ENCODE measurements around the gene TEX29. TPM values are rescaled to one million over a fixed set of nuclear protein-coding genes. Genes with fewer than 3 reads are reported as not detected.

The TEX29 gene
- total and polyA plus RNA-seq, 2 donors (not counting 1 experiment from before 2014, with no cell fraction given): 0.66 to 0.86 TPM

DNA sequence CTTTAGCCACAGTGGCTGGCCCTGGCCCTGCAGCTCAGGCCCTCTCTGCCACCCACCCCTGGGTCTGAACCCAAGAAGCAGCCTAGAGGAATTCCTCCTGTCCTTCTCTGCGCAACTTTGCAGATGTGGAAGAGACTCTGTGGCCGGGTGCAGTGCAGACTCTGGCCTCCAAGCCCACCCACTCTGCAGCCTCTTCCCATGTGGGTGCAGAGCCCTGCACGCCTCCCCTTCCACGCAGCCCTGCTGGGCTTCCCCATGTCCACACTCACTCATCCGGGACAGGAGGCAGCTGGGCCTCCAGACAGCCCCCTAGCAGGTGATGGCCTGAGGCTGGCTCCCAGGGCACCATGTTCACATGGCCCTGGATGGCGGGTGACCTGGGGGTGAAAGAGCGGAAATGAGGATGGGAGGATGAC, 2.5 kb downstream of the TEX29 start:
- Histone ChIP-seq H3K4me2 (replicated peaks; ENCODE audit: low read depth, low read length, poor library complexity, severe bottlenecking) (no peak overlapping the region), H3K27me3 (replicated peaks in 1 of 4; ENCODE audit: control extremely low read depth in 1 of 4, control insufficient read depth in 3 of 4, insufficient read depth in 4 of 4, low read length in 3 of 4) (no peaks in the 10 kb centered on the region), H2AFZ (ENCODE audit: insufficient read depth, low read depth, low read length, poor library complexity, severe bottlenecking) (no peak overlapping the region), H3K4me1 (ENCODE audit: control insufficient read depth in 2 of 2, insufficient read depth in 2 of 2, low read length in 2 of 2) (no peaks in the 10 kb centered on the region), H3K27ac (ENCODE audit: low read length in 2 of 2) (no peak overlapping the region), H3K9ac (ENCODE audit: low read length) (no peak overlapping the region), H3K79me2 (ENCODE audit: control insufficient read depth, insufficient read depth, low read length) (no peaks in the 10 kb centered on the region), H3K36me3 (replicated peaks in 1 of 2; ENCODE audit: control extremely low read depth in 1 of 2, control insufficient read depth in 1 of 2, extremely low read depth in 1 of 2, insufficient read depth in 2 of 2, low read length in 1 of 2) (no peaks in the 10 kb centered on the region), H4K20me1 (ENCODE audit: control insufficient read depth, insufficient read depth, low read length, poor library complexity, severe bottlenecking) (no peaks in the 10 kb centered on the region), H3K9me3 (ENCODE audit: control extremely low read depth in 1 of 3, control insufficient read depth in 2 of 3, insufficient read depth in 1 of 3, low read length in 2 of 3) (no peaks in the 10 kb centered on the region), H3K4me3 (ENCODE audit: control extremely low read depth in 1 of 5, extremely low read depth in 1 of 5, insufficient read depth in 1 of 5, low read depth in 2 of 5, low read length in 4 of 5) (no peak overlapping the region)
- intact Hi-C loops (cut with micrococcal nuclease): no loop called here
- ChIA-PET CTCF (no interaction called here), POLR2A (no interaction called here)
- 90% methylated on average over 7 of the region's 7 CpGs for WGBS (ENCODE audit: insufficient coverage)
- no peaks in the 10 kb centered on the region for H3K4me1 Mint-ChIP-seq
- ATAC-seq (ENCODE audit: low read depth): no peak
- H3K27me3 Mint-ChIP-seq: no peaks in the 10 kb centered on the region
- H3K27ac Mint-ChIP-seq: no peak overlapping the region
- H3K9me3 Mint-ChIP-seq (ENCODE audit: insufficient read depth): no peaks in the 10 kb centered on the region
- TF ChIP-seq, protein P1, sequence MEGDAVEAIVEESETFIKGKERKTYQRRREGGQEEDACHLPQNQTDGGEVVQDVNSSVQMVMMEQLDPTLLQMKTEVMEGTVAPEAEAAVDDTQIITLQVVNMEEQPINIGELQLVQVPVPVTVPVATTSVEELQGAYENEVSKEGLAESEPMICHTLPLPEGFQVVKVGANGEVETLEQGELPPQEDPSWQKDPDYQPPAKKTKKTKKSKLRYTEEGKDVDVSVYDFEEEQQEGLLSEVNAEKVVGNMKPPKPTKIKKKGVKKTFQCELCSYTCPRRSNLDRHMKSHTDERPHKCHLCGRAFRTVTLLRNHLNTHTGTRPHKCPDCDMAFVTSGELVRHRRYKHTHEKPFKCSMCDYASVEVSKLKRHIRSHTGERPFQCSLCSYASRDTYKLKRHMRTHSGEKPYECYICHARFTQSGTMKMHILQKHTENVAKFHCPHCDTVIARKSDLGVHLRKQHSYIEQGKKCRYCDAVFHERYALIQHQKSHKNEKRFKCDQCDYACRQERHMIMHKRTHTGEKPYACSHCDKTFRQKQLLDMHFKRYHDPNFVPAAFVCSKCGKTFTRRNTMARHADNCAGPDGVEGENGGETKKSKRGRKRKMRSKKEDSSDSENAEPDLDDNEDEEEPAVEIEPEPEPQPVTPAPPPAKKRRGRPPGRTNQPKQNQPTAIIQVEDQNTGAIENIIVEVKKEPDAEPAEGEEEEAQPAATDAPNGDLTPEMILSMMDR (IDR thresholded peaks at IDR 0.05): no peak
- TF ChIP-seq EZH2 (IDR thresholded peaks at IDR 0.05; ENCODE audit: borderline replicate concordance, insufficient read depth, low read depth, low read length, poor library complexity, severe bottlenecking): no peak
- no peak overlapping the region for H3K4me3 Mint-ChIP-seq
- no peak for DNase-seq

DNA sequence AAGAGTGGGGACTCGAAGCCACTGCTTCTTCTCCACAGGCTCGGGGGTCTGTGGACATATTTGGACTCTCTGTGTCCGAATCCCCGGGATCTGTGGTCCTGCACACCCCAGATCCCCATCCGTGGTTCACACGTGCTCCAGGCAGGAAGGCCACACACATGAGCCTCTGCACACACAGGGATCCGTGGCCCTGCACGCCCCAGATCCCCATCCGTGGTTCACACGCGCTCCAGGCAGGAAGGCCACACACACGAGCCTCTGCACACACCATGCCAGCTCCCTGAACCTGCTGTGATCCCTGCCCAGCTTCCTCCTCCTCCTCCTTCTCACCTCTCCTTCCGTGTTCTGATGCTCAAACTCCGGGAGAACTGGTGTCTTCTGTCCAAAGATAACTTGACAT, 3.1 kb downstream of the TEX29 start:
- 90% methylated on average over 14 of the region's 14 CpGs for WGBS (ENCODE audit: insufficient coverage)

More for the DNA sequence above, 3.1 kb downstream of the TEX29 start:
- H3K4me1 Mint-ChIP-seq: no peaks in the 10 kb centered on the region
- no peak for ATAC-seq (ENCODE audit: low read depth)
- Histone ChIP-seq H3K9ac (ENCODE audit: low read length) (no peak overlapping the region), H3K9me3 (ENCODE audit: control extremely low read depth in 1 of 3, control insufficient read depth in 2 of 3, insufficient read depth in 1 of 3, low read length in 2 of 3) (no peaks in the 10 kb centered on the region), H3K4me1 (ENCODE audit: control insufficient read depth in 2 of 2, insufficient read depth in 2 of 2, low read length in 2 of 2) (no peaks in the 10 kb centered on the region), H4K20me1 (ENCODE audit: control insufficient read depth, insufficient read depth, low read length, poor library complexity, severe bottlenecking) (no peaks in the 10 kb centered on the region), H3K4me3 (ENCODE audit: control extremely low read depth in 1 of 5, extremely low read depth in 1 of 5, insufficient read depth in 1 of 5, low read depth in 2 of 5, low read length in 4 of 5) (no peak overlapping the region), H3K36me3 (replicated peaks in 1 of 2; ENCODE audit: control extremely low read depth in 1 of 2, control insufficient read depth in 1 of 2, extremely low read depth in 1 of 2, insufficient read depth in 2 of 2, low read length in 1 of 2) (no peaks in the 10 kb centered on the region), H2AFZ (ENCODE audit: insufficient read depth, low read depth, low read length, poor library complexity, severe bottlenecking) (no peak overlapping the region), H3K79me2 (ENCODE audit: control insufficient read depth, insufficient read depth, low read length) (no peaks in the 10 kb centered on the region), H3K4me2 (replicated peaks; ENCODE audit: low read depth, low read length, poor library complexity, severe bottlenecking) (no peak overlapping the region), H3K27ac (ENCODE audit: low read length in 2 of 2) (no peak overlapping the region), H3K27me3 (replicated peaks in 1 of 4; ENCODE audit: control extremely low read depth in 1 of 4, control insufficient read depth in 3 of 4, insufficient read depth in 4 of 4, low read length in 3 of 4) (no peaks in the 10 kb centered on the region)
- intact Hi-C loops (cut with micrococcal nuclease): no loop called here
- H3K27me3 Mint-ChIP-seq: no peaks in the 10 kb centered on the region
- no peaks in the 10 kb centered on the region for H3K9me3 Mint-ChIP-seq (ENCODE audit: insufficient read depth)
- POLR2A ChIA-PET: no interaction called here
- CTCF ChIA-PET: no interaction called here
- no peak for DNase-seq
- H3K27ac Mint-ChIP-seq: no peak overlapping the region
- no peak overlapping the region for H3K4me3 Mint-ChIP-seq
- no peak for TF ChIP-seq EZH2 (IDR thresholded peaks at IDR 0.05; ENCODE audit: borderline replicate concordance, insufficient read depth, low read depth, low read length, poor library complexity, severe bottlenecking)
- TF ChIP-seq, protein P1 (IDR thresholded peaks at IDR 0.05): no peak
